ENCODE measurements around the gene RERE.

DNA sequence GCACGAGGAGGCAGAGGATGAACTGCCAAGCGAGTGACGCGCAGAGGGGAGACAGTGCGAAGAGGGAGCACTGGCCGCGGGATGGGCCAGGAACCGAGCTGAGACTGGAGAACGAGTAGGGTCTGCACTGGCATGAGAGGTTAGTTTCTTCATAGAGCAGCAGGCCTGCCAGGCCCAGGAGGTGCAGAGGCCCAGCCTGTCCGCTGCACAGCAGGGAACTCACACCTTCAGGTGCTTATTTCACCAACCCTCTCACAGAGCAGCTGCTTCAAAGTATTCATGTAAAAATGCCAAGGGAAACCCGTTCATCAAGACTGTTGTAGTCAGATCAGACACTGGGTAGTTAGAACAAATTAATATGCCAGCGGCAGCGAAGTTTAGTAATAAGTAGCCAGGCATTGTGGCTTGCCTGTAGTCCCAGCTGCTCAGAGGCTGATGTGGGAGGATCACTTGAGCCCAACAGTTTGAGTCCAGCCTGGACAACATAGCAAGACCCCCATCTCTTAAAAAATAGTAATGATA, 355.0 kb downstream of the RERE start:
- TF ChIP-seq, protein P1, sequence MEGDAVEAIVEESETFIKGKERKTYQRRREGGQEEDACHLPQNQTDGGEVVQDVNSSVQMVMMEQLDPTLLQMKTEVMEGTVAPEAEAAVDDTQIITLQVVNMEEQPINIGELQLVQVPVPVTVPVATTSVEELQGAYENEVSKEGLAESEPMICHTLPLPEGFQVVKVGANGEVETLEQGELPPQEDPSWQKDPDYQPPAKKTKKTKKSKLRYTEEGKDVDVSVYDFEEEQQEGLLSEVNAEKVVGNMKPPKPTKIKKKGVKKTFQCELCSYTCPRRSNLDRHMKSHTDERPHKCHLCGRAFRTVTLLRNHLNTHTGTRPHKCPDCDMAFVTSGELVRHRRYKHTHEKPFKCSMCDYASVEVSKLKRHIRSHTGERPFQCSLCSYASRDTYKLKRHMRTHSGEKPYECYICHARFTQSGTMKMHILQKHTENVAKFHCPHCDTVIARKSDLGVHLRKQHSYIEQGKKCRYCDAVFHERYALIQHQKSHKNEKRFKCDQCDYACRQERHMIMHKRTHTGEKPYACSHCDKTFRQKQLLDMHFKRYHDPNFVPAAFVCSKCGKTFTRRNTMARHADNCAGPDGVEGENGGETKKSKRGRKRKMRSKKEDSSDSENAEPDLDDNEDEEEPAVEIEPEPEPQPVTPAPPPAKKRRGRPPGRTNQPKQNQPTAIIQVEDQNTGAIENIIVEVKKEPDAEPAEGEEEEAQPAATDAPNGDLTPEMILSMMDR (IDR thresholded peaks at IDR 0.05; ENCODE audit: insufficient read depth, low read depth, low read length): no peak
- TF ChIP-seq EZH2 (IDR thresholded peaks at IDR 0.05; ENCODE audit: insufficient read depth, low read length): no peak
